ENCODE data around the gene KMT2A.
A peak's percentile ranks its signal among the peaks of the same experiment; 100 is the strongest.

DNA sequence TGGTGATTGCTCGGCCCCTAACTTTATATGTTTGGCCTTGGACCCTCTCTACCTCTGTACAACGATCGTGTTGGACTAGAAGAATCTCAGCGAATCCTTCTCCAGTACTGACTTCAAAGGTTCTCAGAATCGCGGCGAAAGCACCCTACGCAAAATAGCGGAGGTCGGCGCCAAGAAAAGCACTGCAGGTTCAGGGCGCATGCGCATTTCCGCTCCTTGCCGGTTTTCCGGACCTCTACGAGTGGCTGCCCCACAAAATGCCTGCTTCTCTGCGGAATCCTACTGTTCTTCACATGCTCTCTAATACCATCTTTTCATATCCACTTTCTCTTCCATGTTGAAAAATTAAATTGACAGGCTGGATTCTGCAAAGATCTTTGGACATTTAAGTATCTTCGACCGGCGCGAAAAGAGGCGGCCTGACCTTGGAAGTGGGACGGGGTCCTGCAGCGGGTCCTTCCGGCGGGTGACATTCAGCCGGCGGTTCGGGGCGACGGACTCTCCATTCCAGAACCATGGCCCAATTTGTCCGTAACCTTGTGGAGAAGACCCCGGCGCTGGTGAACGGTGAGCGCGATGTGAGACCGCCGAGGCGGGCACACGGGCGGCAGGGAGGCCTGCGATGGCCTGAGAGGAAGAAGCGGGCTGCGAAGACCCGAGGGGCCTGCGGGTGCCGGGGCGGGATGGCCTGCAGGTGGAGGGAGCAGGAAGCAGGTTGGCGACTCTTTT, 35.0 kb upstream of the KMT2A start, which contains the start of gene ATP5MG:
- no peak for TF ChIP-seq EZH2phosphoT487 (IDR thresholded peaks at IDR 0.05; ENCODE audit: borderline replicate concordance)
- TF ChIP-seq, protein P1, sequence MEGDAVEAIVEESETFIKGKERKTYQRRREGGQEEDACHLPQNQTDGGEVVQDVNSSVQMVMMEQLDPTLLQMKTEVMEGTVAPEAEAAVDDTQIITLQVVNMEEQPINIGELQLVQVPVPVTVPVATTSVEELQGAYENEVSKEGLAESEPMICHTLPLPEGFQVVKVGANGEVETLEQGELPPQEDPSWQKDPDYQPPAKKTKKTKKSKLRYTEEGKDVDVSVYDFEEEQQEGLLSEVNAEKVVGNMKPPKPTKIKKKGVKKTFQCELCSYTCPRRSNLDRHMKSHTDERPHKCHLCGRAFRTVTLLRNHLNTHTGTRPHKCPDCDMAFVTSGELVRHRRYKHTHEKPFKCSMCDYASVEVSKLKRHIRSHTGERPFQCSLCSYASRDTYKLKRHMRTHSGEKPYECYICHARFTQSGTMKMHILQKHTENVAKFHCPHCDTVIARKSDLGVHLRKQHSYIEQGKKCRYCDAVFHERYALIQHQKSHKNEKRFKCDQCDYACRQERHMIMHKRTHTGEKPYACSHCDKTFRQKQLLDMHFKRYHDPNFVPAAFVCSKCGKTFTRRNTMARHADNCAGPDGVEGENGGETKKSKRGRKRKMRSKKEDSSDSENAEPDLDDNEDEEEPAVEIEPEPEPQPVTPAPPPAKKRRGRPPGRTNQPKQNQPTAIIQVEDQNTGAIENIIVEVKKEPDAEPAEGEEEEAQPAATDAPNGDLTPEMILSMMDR (conservative IDR thresholded peaks at IDR 0.05; ENCODE audit: low read length): peak; percentile 20; the same call in 1 of the 2 replicates

Data from Loucy (cell line).